Transverse colon (tissue), 4 donors: ENCODE measurements around the gene AK2.

Experiments used
- POLR2A ChIP-seq: fragments of 450-650 bp; IDR thresholded peaks from one replicate; pipeline ENCODE4 v1.6.1; 2016; ENCODE audit warnings: antibody characterized with exemption, mild to moderate bottlenecking, moderate library complexity
- POLR2AphosphoS5 ChIP-seq, 3 donors: sonication (generic); formaldehyde crosslinking; IDR thresholded peaks; one replicate each; pipeline ENCODE4 v1.6.1; 2016; ENCODE audit warnings: antibody characterized with exemption in 3 of 3
- TF ChIP-seq, protein P1 (sequence below), 5 experiments: fragments of 200-600 bp in 3 of 5; fragments of 450-650 bp in 2 of 5; sonication (generic) in 3 of 5; IDR thresholded peaks; 1 replicate in 2 of 5; 2 replicates in 3 of 5; pipeline ENCODE4 v1.5.1; 2016 to 2017; ENCODE audit warnings: antibody characterized with exemption in 5 of 5, inconsistent platforms in 3 of 5, mild to moderate bottlenecking in 2 of 5, moderate library complexity in 1 of 5

DNA sequence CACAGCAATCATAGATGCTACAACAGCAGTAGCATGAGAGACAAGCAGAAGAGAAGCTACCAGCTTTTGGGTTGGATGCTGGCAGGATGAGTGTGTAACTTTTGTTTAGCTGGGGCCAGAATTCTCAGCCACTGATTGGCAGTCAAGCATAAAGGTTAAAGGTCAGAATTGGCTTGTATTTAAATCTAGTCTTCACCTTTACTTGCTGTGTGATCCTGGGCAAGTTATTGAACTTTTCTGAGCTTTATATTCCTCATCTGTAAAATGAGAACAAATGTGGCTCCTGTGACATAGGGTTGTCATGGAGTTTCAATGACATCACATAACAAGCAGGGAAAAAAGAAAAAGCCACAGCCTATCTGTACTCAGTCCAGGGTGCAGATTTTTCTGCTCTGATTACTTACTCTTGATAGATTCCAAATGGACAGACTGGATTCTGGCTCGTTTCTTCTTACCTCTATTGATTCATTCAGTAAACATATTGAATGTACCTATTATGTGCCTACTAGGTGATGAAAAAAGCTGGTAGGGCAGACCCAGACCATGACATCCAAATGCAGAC lies 41.4 kb upstream of the AK2 start:
- TF ChIP-seq, protein P1, sequence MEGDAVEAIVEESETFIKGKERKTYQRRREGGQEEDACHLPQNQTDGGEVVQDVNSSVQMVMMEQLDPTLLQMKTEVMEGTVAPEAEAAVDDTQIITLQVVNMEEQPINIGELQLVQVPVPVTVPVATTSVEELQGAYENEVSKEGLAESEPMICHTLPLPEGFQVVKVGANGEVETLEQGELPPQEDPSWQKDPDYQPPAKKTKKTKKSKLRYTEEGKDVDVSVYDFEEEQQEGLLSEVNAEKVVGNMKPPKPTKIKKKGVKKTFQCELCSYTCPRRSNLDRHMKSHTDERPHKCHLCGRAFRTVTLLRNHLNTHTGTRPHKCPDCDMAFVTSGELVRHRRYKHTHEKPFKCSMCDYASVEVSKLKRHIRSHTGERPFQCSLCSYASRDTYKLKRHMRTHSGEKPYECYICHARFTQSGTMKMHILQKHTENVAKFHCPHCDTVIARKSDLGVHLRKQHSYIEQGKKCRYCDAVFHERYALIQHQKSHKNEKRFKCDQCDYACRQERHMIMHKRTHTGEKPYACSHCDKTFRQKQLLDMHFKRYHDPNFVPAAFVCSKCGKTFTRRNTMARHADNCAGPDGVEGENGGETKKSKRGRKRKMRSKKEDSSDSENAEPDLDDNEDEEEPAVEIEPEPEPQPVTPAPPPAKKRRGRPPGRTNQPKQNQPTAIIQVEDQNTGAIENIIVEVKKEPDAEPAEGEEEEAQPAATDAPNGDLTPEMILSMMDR (IDR thresholded peaks at IDR 0.05), result no peak
- TF ChIP-seq POLR2AphosphoS5 (IDR thresholded peaks at IDR 0.05) (no peak), POLR2A (no peak)
